Measurements from ENCODE around the gene HDDC2.

DNA sequence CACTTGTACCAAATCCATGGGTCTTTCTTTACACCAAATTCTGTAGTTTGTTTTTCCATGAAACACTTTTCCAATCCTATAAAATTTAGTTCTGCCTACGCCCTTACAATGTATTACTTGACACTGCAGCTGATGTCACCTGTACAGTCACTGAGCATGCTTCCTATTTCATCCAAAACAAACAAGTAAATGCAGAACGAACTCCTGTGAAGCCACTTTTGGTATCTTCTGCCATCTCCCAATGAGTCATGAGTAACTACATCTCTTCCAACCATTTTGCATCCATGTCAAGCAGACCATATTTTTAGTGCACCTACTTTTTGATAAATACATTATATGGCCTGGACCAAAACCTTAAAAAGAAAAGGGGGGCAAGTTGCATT, 42.4 kb downstream of the HDDC2 start:
- TF ChIP-seq, protein P1, sequence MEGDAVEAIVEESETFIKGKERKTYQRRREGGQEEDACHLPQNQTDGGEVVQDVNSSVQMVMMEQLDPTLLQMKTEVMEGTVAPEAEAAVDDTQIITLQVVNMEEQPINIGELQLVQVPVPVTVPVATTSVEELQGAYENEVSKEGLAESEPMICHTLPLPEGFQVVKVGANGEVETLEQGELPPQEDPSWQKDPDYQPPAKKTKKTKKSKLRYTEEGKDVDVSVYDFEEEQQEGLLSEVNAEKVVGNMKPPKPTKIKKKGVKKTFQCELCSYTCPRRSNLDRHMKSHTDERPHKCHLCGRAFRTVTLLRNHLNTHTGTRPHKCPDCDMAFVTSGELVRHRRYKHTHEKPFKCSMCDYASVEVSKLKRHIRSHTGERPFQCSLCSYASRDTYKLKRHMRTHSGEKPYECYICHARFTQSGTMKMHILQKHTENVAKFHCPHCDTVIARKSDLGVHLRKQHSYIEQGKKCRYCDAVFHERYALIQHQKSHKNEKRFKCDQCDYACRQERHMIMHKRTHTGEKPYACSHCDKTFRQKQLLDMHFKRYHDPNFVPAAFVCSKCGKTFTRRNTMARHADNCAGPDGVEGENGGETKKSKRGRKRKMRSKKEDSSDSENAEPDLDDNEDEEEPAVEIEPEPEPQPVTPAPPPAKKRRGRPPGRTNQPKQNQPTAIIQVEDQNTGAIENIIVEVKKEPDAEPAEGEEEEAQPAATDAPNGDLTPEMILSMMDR (IDR thresholded peaks at IDR 0.05), result no peak
- no peak for TF ChIP-seq POLR2A (IDR thresholded peaks at IDR 0.05)

Measured in testis (tissue), 2 donors.